ENCODE data around the gene ATF6. TPM values are rescaled to one million over a fixed set of nuclear protein-coding genes. Genes with fewer than 3 reads are reported as not detected.

ATF6 gene
- total RNA-seq, 1 donor from 2014 or later, result 27.7 TPM

- Mint-ChIP-seq H3K4me3 (no peak overlapping the region), H3K27me3 (peaks cover 2% of the 10 kb centered on the region), H3K27ac (no peak overlapping the region), H3K36me3 (ENCODE audit: low read depth) (no peaks in the 10 kb centered on the region), H3K9me3 (no peaks in the 10 kb centered on the region), H3K4me1 (no peaks in the 10 kb centered on the region)
- no peak for DNase-seq
- intact Hi-C loops (cut with micrococcal nuclease), result no loop called here
Observed at GRCh38 chr1:161981735-161982506, 215.8 kb downstream of the ATF6 start.

DNA sequence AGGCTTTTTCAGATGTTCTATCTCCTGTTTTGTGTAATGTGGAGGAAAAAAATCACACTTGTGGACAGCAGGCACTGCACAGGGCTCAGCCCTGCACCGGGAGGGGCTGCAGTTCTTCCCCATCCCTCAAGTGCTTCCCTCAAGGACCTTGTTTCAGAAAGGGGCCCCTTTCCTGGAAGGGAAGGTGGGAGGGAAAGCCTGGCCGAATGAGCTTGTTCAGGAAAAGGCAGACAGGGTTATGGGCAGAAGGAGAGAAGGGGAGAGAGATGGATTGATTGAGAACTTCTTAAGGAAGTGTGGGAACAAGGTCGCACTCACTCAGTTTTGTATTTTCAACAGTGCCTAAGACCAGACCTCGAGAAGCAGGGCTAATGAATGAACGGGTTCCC lies 216.4 kb downstream of the ATF6 start:
- intact Hi-C loops (cut with micrococcal nuclease), result no loop called here
- no peak for DNase-seq

GRCh38 chr1:161982917-161983316 lies 216.8 kb downstream of the ATF6 start:
- Mint-ChIP-seq H3K4me1 (no peaks in the 10 kb centered on the region), H3K36me3 (ENCODE audit: low read depth) (no peaks in the 10 kb centered on the region), H3K27ac (no peak overlapping the region), H3K27me3 (peaks cover 2% of the 10 kb centered on the region), H3K4me3 (no peak overlapping the region), H3K9me3 (peaks cover 4% of the 10 kb centered on the region)
- intact Hi-C loops (cut with micrococcal nuclease), result no loop called here
- no peak for DNase-seq

More for the DNA sequence above, 216.4 kb downstream of the ATF6 start:
- Mint-ChIP-seq H3K9me3 (peaks cover 4% of the 10 kb centered on the region), H3K4me3 (no peak overlapping the region), H3K36me3 (ENCODE audit: low read depth) (no peaks in the 10 kb centered on the region), H3K27me3 (peaks cover 2% of the 10 kb centered on the region), H3K27ac (no peak overlapping the region), H3K4me1 (no peaks in the 10 kb centered on the region)

DNA sequence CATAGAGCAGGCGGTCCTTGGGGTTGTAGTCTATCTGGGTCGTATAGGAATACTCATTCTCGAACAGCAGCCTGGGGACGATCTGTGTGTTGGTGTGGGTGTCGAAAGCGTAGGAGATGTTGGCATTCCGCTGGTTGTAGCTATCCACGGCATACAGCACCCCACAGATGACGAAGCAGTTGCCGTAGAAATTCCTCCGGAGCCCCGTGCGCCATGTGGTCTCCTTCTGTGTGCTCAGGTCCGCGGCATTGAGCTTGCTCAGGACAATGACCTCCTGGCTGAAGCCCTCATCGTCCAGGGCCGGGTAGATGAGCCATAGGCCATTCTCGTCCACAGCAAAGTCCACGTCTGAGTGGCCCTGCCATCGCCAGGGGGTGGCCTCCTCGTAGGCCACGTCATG lies 217.6 kb downstream of the ATF6 start:
- H3K4me1 Mint-ChIP-seq, result peaks cover 2% of the 10 kb centered on the region
- no peak for DNase-seq
- intact Hi-C loops (cut with micrococcal nuclease), result no loop called here
- no peak overlapping the region for H3K4me3 Mint-ChIP-seq
- H3K27ac Mint-ChIP-seq, result no peak overlapping the region
- H3K9me3 Mint-ChIP-seq, result peaks cover 4% of the 10 kb centered on the region
- H3K36me3 Mint-ChIP-seq (ENCODE audit: low read depth), result no peaks in the 10 kb centered on the region
- peaks cover 2% of the 10 kb centered on the region for H3K27me3 Mint-ChIP-seq

GRCh38 chr1:161985301-161985822 lies 219.2 kb downstream of the ATF6 start:
- Mint-ChIP-seq H3K4me1 (peaks cover 5% of the 10 kb centered on the region), H3K27ac (no peak overlapping the region)
- intact Hi-C loops (cut with micrococcal nuclease), result no loop called here

DNA sequence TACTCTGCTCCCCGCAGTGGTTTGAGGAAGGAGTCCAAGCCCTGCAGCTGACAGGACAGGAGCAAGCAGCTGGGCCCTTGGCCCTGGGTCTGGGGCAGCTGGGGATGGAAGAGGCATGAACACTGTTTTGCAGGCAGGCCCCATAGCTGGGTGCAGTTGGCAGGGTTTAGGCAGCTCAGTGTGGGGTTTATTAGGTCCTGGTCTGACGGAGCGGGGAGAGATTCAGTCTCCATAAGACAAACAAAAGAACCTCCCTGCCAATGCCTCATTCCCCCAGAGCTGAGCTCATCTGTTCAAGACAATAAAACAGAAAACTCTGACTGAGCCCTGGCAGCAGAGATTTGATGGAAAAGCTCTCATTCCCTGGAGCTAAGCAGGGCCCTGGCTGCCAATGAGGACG lies 220.2 kb downstream of the ATF6 start:
- no peak for DNase-seq
- Mint-ChIP-seq H3K27ac (no peak overlapping the region), H3K27me3 (peaks cover 2% of the 10 kb centered on the region), H3K9me3 (peaks cover 9% of the 10 kb centered on the region), H3K4me1 (peaks cover 5% of the 10 kb centered on the region), H3K4me3 (no peak overlapping the region), H3K36me3 (ENCODE audit: low read depth) (no peaks in the 10 kb centered on the region)
- intact Hi-C loops (cut with micrococcal nuclease), result no loop called here

More at GRCh38 chr1:161985301-161985822, 219.2 kb downstream of the ATF6 start:
- Mint-ChIP-seq H3K4me3 (no peak overlapping the region), H3K9me3 (peaks cover 4% of the 10 kb centered on the region), H3K27me3 (no peaks in the 10 kb centered on the region), H3K36me3 (ENCODE audit: low read depth) (no peaks in the 10 kb centered on the region)
- no peak for DNase-seq

- Mint-ChIP-seq H3K27me3 (peaks cover 2% of the 10 kb centered on the region), H3K9me3 (peaks cover 9% of the 10 kb centered on the region), H3K36me3 (ENCODE audit: low read depth) (no peaks in the 10 kb centered on the region), H3K27ac (no peak overlapping the region), H3K4me1 (peaks cover 5% of the 10 kb centered on the region), H3K4me3 (no peak overlapping the region)
- intact Hi-C loops (cut with micrococcal nuclease), result no loop called here
- DNase-seq, result no peak
Observed at GRCh38 chr1:161987303-161987702, 221.2 kb downstream of the ATF6 start.

- intact Hi-C loops (cut with micrococcal nuclease), result no loop called here
- H3K27me3 Mint-ChIP-seq, result peaks cover 2% of the 10 kb centered on the region
- H3K4me1 Mint-ChIP-seq, result peaks cover 5% of the 10 kb centered on the region
- H3K36me3 Mint-ChIP-seq (ENCODE audit: low read depth), result no peaks in the 10 kb centered on the region
- H3K27ac Mint-ChIP-seq, result no peak overlapping the region
- no peak overlapping the region for H3K4me3 Mint-ChIP-seq
- peaks cover 9% of the 10 kb centered on the region for H3K9me3 Mint-ChIP-seq
- DNase-seq, result no peak
Observed at GRCh38 chr1:161987872-161988271, 221.8 kb downstream of the ATF6 start.

GRCh38 chr1:161988413-161988812 lies 222.3 kb downstream of the ATF6 start:
- intact Hi-C loops (cut with micrococcal nuclease), result no loop called here
- Mint-ChIP-seq H3K4me1 (peaks cover 5% of the 10 kb centered on the region), H3K9me3 (peaks cover 9% of the 10 kb centered on the region), H3K27ac (no peak overlapping the region), H3K36me3 (ENCODE audit: low read depth) (no peaks in the 10 kb centered on the region), H3K4me3 (no peak overlapping the region), H3K27me3 (peaks cover 2% of the 10 kb centered on the region)
- DNase-seq, result no peak

DNA sequence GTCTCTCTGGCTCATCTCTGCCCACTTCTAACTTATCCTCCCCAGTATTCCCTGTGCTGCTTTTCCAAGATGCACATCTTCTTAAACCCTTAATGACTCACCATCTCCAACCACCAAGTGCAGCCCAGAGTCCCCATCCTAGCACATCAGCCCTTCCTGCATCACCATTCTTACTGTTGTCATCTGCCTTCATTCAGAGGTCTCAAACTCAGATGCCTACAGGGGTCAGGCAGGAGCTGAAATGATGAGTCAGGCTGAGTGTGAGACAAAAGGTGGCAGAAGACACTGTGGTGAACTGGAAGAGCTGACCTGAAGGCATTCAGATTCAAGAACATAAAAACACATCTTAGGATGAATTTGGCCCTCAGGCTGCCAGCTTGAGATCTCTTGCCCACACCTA lies 223.0 kb downstream of the ATF6 start:
- Mint-ChIP-seq H3K4me3 (no peak overlapping the region), H3K36me3 (ENCODE audit: low read depth) (no peaks in the 10 kb centered on the region)
- intact Hi-C loops (cut with micrococcal nuclease), result no loop called here

DNA sequence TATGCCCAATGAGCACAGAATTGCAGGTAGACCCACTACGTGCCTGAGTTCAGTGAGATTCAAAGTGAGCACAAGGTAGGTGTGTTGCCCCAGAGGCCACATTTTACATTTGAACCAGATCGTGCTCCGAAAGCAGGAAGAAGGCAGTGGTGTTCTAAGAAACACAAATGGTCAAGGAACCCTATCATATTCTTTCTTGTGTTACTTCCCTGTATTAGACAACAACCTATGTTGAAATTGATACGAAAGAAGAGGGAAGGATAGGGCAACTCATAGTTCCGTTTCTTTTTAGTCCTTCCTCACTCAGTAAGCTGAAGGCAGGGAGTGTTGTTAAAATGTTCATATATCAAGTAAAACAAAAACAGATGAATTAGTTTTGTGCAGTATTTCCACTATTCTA lies 223.7 kb downstream of the ATF6 start:
- Mint-ChIP-seq H3K27ac (no peak overlapping the region), H3K36me3 (ENCODE audit: low read depth) (no peaks in the 10 kb centered on the region), H3K4me3 (no peak overlapping the region)

More for the DNA sequence above, 223.0 kb downstream of the ATF6 start:
- DNase-seq, result no peak
- Mint-ChIP-seq H3K4me1 (peaks cover 5% of the 10 kb centered on the region), H3K27ac (no peak overlapping the region), H3K27me3 (peaks cover 2% of the 10 kb centered on the region), H3K9me3 (peaks cover 9% of the 10 kb centered on the region)

DNA sequence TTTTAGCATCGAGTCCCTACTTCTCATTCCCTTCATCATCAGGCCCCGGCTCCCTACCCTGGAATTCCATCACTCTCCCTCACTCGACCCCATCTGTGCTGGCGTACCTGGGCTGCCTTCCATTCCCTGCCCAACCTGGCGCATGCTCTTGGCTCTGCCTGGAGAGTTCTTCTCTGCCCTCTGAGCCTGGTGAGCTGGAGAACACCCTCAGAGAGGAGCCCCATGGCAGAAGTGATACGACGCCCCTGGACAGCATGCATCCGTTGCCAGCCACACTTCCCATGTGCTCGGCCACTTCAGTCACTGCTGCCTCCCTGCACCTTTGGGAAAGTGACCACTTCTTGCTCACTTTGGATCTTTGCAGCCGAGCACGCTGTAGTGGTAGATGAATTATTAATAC lies 227.5 kb downstream of the ATF6 start:
- H3K4me1 Mint-ChIP-seq, result peaks cover 4% of the 10 kb centered on the region
- peaks cover 2% of the 10 kb centered on the region for H3K27me3 Mint-ChIP-seq
- no peak for DNase-seq
- intact Hi-C loops (cut with micrococcal nuclease), result no loop called here
- H3K4me3 Mint-ChIP-seq, result no peak overlapping the region
- H3K9me3 Mint-ChIP-seq, result peaks cover 5% of the 10 kb centered on the region
- H3K27ac Mint-ChIP-seq, result no peak overlapping the region
- H3K36me3 Mint-ChIP-seq (ENCODE audit: low read depth), result no peaks in the 10 kb centered on the region

More for the DNA sequence above, 223.7 kb downstream of the ATF6 start:
- peaks cover 5% of the 10 kb centered on the region for H3K4me1 Mint-ChIP-seq
- H3K9me3 Mint-ChIP-seq, result peaks cover 9% of the 10 kb centered on the region
- peaks cover 2% of the 10 kb centered on the region for H3K27me3 Mint-ChIP-seq
- intact Hi-C loops (cut with micrococcal nuclease), result no loop called here
- no peak for DNase-seq

DNA sequence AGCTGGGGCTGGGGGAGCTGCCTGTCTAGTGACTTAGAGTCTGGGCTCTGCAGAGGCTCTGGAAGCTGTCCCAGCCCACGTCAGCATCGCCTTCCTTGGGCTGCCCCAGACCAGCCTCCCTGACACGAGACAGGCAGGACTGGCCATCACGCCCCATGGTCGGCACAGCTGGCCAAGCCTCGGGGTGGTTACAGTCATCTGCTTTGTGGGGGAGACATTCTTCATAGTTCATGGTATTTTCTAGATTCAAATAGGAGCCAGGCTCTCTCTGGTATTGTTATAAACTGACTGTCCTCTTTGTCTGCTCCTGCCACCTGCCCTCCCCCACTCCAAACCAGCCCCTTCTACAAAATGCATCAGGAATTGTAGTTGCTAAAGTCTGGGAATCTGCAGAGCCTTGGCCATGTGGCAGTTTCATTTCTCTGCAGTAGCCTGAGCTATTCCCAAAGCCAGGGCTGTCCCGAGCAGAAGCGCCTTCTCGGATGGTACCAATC lies 228.1 kb downstream of the ATF6 start:
- Mint-ChIP-seq H3K4me3 (no peak overlapping the region), H3K27ac (no peak overlapping the region), H3K36me3 (ENCODE audit: low read depth) (no peaks in the 10 kb centered on the region), H3K4me1 (no peaks in the 10 kb centered on the region), H3K27me3 (peaks cover 2% of the 10 kb centered on the region), H3K9me3 (peaks cover 5% of the 10 kb centered on the region)
- intact Hi-C loops (cut with micrococcal nuclease), result no loop called here
- no peak for DNase-seq

DNA sequence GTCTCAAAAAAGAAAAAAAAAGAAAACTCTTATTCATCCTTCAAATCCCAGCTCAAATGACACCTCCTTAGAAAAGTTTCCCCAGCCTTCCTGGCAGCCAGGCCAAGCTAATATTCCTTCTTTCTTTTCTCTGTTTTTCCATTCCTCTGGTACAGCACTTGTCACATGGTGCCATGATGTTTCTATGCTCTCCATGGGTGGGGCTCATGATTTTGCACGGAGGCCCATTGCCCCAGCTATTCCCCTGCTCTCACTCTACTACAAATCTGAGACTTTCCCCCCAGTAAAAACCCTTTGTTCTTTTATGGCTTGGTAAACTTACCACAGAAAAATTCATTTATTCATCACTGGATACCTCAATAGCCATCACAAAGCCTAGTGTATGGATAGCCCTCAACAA lies 231.0 kb downstream of the ATF6 start:
- intact Hi-C loops (cut with micrococcal nuclease), result no loop called here
- Mint-ChIP-seq H3K4me3 (no peak overlapping the region), H3K9me3 (no peaks in the 10 kb centered on the region), H3K27ac (no peak overlapping the region), H3K27me3 (no peaks in the 10 kb centered on the region), H3K4me1 (no peaks in the 10 kb centered on the region), H3K36me3 (ENCODE audit: low read depth) (no peaks in the 10 kb centered on the region)
- no peak for DNase-seq
